Ascending aorta (tissue), 2 donors: ENCODE results near the gene UBE2E2. TPM values are rescaled to one million over a fixed set of nuclear protein-coding genes. Genes with fewer than 3 reads are reported as not detected.

Experiments used
- DNase-seq, 2 donors: peaks; one replicate each; pipeline ENCODE4 v3.0.0-alpha.2; 2019; ENCODE audit warnings: low spot score in 2 of 2
- H3K27ac ChIP-seq, 2 donors: fragments of 200-600 bp; sonication (generic); one replicate each; pipeline ENCODE4 v1.5.1; 2016 to 2017; ENCODE audit warnings: mild to moderate bottlenecking in 1 of 2
- H3K27me3 ChIP-seq: fragments of 200-600 bp; sonication (generic); one replicate; pipeline ENCODE4 v1.5.1; 2017
- H3K36me3 ChIP-seq, 2 donors: fragments of 200-600 bp; sonication (generic); one replicate each; pipeline ENCODE4 v1.5.1; 2016
- H3K4me1 ChIP-seq, 2 donors: fragments of 200-600 bp; sonication (generic); one replicate each; pipeline ENCODE4 v1.5.1; 2016 to 2017; ENCODE audit warnings: mild to moderate bottlenecking in 1 of 2
- H3K4me3 ChIP-seq, 2 donors: fragments of 200-600 bp; sonication (generic); one replicate each; pipeline ENCODE4 v1.5.1; 2016 to 2017; ENCODE audit warnings: mild to moderate bottlenecking in 1 of 2
- H3K9me3 ChIP-seq, 2 donors: fragments of 200-600 bp; sonication (generic); one replicate each; pipeline ENCODE4 v1.5.1; 2016
- CTCF ChIP-seq, 3 experiments: fragments of 200-600 bp in 2 of 3; fragments of 450-650 bp in 1 of 3; sonication (generic) in 2 of 3; IDR thresholded peaks; one replicate each; pipeline ENCODE4 v1.5.1; 2016 to 2019; ENCODE audit warnings: antibody characterized with exemption in 3 of 3, mild to moderate bottlenecking in 1 of 3, moderate library complexity in 1 of 3
- intact Hi-C: fragments of 100-400 bp; cut with DNase I; formaldehyde crosslinking; loops from one replicate; pipeline ENCODE4 v1.15.1; 2023
- total RNA-seq: library from RNA; depleted of rRNA; stranded (reverse); fragments of >200 nt; gene quantifications from one replicate; pipeline ENCODE4 v1.1.0, GENCODE V29; 2016

Gene UBE2E2
- total RNA-seq, 1 donor from 2014 or later, result 5.3 TPM

GRCh38 chr3:23182996-23183513 is 20.1 kb upstream of the UBE2E2 start:
- DNase-seq, result no peak
- no peak overlapping the region for H3K4me3 ChIP-seq
- intact Hi-C loops, result no loop called here

GRCh38 chr3:23183731-23184130 is 19.4 kb upstream of the UBE2E2 start:
- H3K27me3 ChIP-seq, result no peaks in the 10 kb centered on the region
- no peak overlapping the region for H3K4me3 ChIP-seq
- no peaks in the 10 kb centered on the region for H3K36me3 ChIP-seq
- intact Hi-C loops, result no loop called here
- DNase-seq, result no peak
- H3K9me3 ChIP-seq, result no peaks in the 10 kb centered on the region
- H3K27ac ChIP-seq, result no peak overlapping the region
- peak in 2 of 3 experiments; percentile 25 to 56 for TF ChIP-seq CTCF (IDR thresholded peaks at IDR 0.05)
- H3K4me1 ChIP-seq, result no peaks in the 10 kb centered on the region

More at GRCh38 chr3:23182996-23183513, 20.1 kb upstream of the UBE2E2 start:
- H3K4me1 ChIP-seq, result no peaks in the 10 kb centered on the region
- no peak for TF ChIP-seq CTCF (IDR thresholded peaks at IDR 0.05)
- no peaks in the 10 kb centered on the region for H3K36me3 ChIP-seq
- no peaks in the 10 kb centered on the region for H3K9me3 ChIP-seq
- no peaks in the 10 kb centered on the region for H3K27me3 ChIP-seq
- H3K27ac ChIP-seq, result no peak overlapping the region

- intact Hi-C loops, result no loop called here
- Histone ChIP-seq H3K4me3 (no peak overlapping the region), H3K9me3 (no peaks in the 10 kb centered on the region), H3K36me3 (no peaks in the 10 kb centered on the region), H3K4me1 (no peaks in the 10 kb centered on the region), H3K27me3 (no peaks in the 10 kb centered on the region), H3K27ac (no peak overlapping the region)
- DNase-seq, result no peak
- no peak for TF ChIP-seq CTCF (IDR thresholded peaks at IDR 0.05)
These were observed 17.3 kb upstream of the UBE2E2 start for GRCh38 chr3:23185861-23186260.

GRCh38 chr3:23189187-23189586 is 13.9 kb upstream of the UBE2E2 start:
- intact Hi-C loops, result no loop called here
- Histone ChIP-seq H3K4me1 (no peaks in the 10 kb centered on the region), H3K4me3 (no peak overlapping the region), H3K27me3 (no peaks in the 10 kb centered on the region), H3K36me3 (no peaks in the 10 kb centered on the region), H3K27ac (no peak overlapping the region), H3K9me3 (no peaks in the 10 kb centered on the region)
- no peak for DNase-seq
- TF ChIP-seq CTCF (IDR thresholded peaks at IDR 0.05), result no peak

- Histone ChIP-seq H3K4me1 (no peaks in the 10 kb centered on the region), H3K9me3 (no peaks in the 10 kb centered on the region), H3K27ac (no peak overlapping the region), H3K27me3 (no peaks in the 10 kb centered on the region), H3K36me3 (no peaks in the 10 kb centered on the region), H3K4me3 (no peak overlapping the region)
- no peak for DNase-seq
- intact Hi-C loops, result no loop called here
- TF ChIP-seq CTCF (IDR thresholded peaks at IDR 0.05), result no peak
These were observed 10.3 kb upstream of the UBE2E2 start for GRCh38 chr3:23192816-23193215.

GRCh38 chr3:23193831-23194230 is 9.3 kb upstream of the UBE2E2 start:
- Histone ChIP-seq H3K27ac (no peak overlapping the region), H3K36me3 (no peaks in the 10 kb centered on the region), H3K4me3 (no peak overlapping the region), H3K9me3 (no peaks in the 10 kb centered on the region), H3K4me1 (no peaks in the 10 kb centered on the region), H3K27me3 (no peaks in the 10 kb centered on the region)
- intact Hi-C loops, result no loop called here
- DNase-seq, result no peak
- no peak for TF ChIP-seq CTCF (IDR thresholded peaks at IDR 0.05)
